ENCODE data around the gene CDKN2D. TPM values are rescaled to one million over a fixed set of nuclear protein-coding genes. Genes with fewer than 3 reads are reported as not detected.

The CDKN2D gene
- total and polyA plus RNA-seq, 2 of the 8 experiments (the other 6 are each of a cell fraction or from before 2014, with no cell fraction given) = 3.0 to 4.0 TPM

DNA sequence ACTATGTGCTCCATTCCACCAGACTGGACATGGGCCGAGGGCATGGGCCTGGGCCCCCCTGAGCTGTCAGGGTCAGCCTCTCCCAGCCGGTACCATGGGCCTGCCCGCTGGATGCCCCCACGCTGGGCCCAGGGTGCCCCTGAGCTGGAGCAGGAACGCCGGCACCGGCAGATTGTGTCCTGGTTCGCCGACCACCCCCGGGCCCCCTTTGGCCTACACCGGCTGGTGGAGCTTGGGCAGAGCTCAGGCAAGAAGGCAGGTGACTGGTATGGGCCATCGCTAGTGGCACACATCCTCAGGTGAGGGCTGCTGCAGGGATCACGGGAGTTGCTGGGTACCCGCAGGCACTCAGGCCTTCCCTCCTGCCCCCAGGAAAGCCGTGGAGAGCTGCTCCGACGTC, 22.0 kb downstream of the CDKN2D start (continued):
- TF ChIP-seq, protein P1, sequence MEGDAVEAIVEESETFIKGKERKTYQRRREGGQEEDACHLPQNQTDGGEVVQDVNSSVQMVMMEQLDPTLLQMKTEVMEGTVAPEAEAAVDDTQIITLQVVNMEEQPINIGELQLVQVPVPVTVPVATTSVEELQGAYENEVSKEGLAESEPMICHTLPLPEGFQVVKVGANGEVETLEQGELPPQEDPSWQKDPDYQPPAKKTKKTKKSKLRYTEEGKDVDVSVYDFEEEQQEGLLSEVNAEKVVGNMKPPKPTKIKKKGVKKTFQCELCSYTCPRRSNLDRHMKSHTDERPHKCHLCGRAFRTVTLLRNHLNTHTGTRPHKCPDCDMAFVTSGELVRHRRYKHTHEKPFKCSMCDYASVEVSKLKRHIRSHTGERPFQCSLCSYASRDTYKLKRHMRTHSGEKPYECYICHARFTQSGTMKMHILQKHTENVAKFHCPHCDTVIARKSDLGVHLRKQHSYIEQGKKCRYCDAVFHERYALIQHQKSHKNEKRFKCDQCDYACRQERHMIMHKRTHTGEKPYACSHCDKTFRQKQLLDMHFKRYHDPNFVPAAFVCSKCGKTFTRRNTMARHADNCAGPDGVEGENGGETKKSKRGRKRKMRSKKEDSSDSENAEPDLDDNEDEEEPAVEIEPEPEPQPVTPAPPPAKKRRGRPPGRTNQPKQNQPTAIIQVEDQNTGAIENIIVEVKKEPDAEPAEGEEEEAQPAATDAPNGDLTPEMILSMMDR (IDR thresholded peaks at IDR 0.05; ENCODE audit: control extremely low read depth in 1 of 3, insufficient read depth in 1 of 3, low read depth in 1 of 3, low read length in 3 of 3) = no peak
- no peak for TF ChIP-seq JUN (IDR thresholded peaks at IDR 0.05; ENCODE audit: low read depth, low read length)
- no peak for TF ChIP-seq POLR2A (IDR thresholded peaks at IDR 0.05; ENCODE audit: control extremely low read depth in 1 of 2, low read depth in 2 of 2, low read length in 2 of 2)
- TF ChIP-seq, protein P2, sequence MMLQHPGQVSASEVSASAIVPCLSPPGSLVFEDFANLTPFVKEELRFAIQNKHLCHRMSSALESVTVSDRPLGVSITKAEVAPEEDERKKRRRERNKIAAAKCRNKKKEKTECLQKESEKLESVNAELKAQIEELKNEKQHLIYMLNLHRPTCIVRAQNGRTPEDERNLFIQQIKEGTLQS (IDR thresholded peaks at IDR 0.05; ENCODE audit: insufficient read depth, low read depth, low read length) = no peak
- TF ChIP-seq POU5F1 (IDR thresholded peaks at IDR 0.05; ENCODE audit: low read depth, low read length) = no peak
- no peak for TF ChIP-seq FOSL1 (IDR thresholded peaks at IDR 0.05; ENCODE audit: insufficient read depth, low read depth, low read length)
- TF ChIP-seq HDAC6 (IDR thresholded peaks at IDR 0.05; ENCODE audit: low read depth, low read length) = no peak
- TF ChIP-seq YY1 (IDR thresholded peaks at IDR 0.05; ENCODE audit: low read depth, low read length) = no peak

All from H1 (cell line).